Skin of body (tissue), 2 donors: Measurements from ENCODE around the gene THSD4. TPM values are rescaled to one million over a fixed set of nuclear protein-coding genes. Genes with fewer than 3 reads are reported as not detected.
"Not testable (repeated sequence)": the region's sequence is repeated elsewhere in the genome, so short reads cannot be mapped to it uniquely, and the experiment has no call there.

Experiments
- DNase-seq: peaks from one replicate; lab custom pipeline; 2025; lab: John Stamatoyannopoulos, UW
- total RNA-seq: library from RNA; depleted of rRNA; stranded (reverse); fragments of >200 nt; gene quantifications from one replicate; pipeline ENCODE4 v1.2.3, GENCODE V29; 2014

THSD4 gene
- total RNA-seq, 1 donor from 2014 or later = 24.3 TPM

DNA sequence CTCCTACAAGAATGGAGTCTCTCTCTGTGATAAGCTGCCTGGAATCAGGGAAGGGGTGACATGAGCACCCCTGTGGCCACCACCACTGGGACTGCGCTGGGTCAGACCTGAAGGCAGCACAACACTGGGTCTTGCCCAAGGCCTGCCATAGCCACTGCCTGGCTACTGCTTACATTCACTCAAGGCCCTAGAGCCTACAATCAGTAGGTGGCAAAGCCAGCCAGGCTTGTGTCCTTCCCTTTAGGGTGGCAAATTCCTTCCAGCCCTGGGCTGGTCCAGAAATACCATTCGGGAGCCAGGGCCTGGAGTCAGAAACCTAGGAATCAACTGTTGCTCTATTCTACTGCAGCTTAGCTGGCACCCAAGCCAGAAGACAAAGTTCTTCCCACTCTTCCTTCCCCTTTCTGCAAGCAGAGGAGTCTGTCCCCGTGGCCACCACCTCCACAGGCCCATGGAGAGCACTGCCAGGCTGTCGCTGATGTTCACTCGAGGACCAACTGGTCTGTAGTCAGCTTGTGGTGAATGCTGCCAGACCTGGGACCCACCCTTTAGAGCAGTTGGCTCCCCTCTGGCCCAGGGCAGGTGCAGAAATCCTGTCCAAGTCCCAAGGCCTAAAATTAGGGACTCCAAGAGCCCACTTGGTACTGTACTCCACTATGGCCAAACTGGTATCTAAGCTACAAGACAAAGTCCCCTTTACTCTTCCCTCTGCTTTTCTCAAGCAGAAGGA lies 307.4 kb downstream of the THSD4 start:
- DNase-seq = no peak

DNA sequence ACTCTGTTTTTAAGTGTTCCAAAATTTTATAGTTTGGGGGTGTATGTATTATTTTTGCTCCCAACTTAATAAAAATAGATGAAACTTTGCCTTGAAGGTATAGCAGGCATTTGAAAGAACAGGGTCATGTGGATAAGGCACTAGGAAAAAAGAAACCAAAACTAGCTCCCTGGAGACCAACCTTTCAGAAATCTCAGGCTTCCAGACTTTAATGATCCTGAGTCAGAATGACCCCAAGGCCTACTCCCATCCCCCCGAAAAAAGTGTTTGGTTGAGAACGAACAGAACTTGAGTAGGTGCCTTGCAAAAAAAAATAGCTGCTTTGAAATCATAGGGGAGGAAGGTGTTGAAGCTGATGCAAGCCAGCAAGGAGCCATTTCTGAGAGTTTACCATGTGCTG lies 309.5 kb downstream of the THSD4 start:
- no peak for DNase-seq

DNA sequence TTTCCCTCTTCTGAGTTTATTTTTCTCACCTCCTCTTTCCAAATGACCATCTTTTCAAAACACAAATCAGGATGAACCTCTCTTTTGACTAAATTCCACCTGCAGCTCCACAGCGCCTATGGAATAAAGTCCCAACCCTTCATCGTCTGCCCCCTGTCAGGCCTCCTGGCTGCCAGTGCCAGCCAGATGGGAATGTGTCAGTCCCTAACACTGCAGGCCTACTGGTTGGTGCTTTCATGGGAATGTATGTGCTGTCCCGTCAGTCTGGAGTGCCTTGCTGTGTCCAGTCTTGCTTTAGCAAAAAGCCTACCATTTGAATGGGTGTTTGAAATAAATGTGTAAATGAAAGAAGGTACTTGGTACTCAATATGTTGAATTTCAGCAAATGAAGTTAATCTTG lies 310.1 kb downstream of the THSD4 start:
- no peak for DNase-seq

DNA sequence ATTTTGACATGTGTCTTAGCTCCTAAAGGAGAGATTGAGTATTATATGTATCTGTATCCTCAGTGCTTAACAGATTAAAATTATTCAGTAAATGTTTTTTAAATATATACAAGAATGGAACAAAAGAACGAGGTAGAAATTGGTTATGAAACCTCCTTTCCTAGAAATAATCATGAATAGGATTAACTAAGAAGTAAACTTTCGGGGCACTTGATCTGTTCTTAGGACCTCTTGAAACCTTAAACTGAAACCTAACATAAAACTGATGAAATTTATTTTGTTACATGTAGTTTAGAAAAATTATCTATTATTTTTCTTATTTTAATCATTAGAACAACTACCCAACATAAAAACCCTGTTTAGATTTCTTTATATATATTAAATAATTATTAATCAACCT lies 311.5 kb downstream of the THSD4 start:
- no peak for DNase-seq

DNA sequence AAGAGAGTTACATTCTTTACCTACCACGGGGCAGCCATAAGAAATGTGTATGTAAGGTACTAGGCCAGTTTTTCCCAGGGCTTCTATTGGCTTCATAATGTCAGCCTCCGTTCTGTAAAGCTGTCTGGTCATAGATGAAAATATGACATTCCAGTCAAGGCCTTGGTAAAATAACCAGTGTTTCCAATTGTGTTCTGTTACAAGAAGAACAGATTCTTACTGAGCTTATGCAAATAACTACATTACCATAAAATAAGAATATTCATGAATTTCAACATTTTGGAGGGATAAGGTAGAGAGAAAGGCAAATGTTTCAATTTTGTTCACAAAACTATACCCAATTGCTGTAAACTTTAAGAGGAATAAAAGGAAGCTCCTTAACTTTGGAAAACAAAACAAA lies 315.5 kb downstream of the THSD4 start:
- DNase-seq = no peak

DNA sequence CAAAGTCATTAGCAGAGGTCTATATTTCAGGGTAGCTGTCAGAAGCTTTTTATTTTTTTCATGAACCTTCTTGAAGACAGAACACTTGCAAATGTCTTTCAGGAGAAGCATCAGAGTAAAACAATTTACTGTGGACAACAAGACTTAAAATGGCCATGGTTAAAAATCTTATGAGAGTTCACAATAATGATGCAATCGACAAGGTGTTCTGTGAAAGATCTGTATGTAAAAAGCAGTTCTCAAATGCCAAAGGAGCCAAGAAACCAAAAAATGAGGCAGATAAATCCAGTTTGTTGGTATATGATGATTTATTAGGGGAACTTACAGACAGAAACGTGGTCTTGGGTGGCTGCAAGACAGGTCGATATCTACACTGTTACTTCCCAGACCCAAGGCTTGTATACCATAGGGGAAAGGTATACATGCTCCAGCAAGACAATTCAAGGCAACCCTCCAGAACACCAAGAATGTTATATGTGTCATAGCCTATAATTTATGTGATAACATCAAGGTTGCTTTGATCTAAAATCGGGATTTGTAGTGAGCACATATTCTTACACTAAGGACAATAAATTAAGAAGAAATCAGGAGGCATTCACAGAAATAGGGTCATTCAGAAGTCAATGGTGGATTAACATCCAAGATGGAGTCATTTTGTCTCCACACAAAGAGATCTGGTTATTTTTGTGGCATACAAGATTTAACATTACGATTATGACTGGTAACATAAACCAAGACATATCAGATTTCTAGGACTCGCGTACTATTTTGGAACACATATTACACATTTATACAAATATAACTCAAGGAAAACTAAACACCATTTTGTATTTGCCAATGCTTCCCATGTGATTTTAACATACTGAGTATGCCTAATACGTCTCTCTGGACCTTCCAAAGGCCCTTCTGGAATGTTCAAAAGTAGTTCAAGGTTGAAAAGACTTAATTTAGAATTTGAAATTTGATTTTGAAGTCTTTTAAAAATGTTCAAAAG lies 316.4 kb downstream of the THSD4 start:
- no peak for DNase-seq

GRCh38 chr15:71433402-71433801 lies 318.1 kb downstream of the THSD4 start:
- no peak for DNase-seq

GRCh38 chr15:71434774-71435173 lies 319.5 kb downstream of the THSD4 start:
- no peak for DNase-seq

- DNase-seq = no peak
These were observed 320.3 kb downstream of the THSD4 start for GRCh38 chr15:71435552-71435951.

GRCh38 chr15:71436854-71437253 lies 321.6 kb downstream of the THSD4 start:
- no peak for DNase-seq

DNA sequence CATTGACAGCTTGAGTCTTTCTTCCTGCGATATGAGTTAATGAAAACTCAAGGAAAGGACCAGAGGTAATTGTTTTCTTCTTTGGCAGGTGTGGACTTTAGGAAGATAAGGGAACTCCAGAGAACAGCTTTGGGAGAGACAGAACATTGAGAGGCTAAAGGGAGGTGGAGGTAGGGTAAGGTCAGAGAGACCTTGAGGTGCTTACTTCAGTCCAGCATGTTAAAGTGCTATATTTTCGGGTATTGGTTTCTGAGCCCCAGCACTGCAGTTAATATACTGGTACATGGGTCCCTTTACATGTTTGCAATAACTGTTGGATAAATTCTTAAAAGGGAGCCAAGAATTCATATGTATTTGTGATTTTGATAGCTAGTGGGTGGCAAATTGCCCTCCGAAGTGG lies 322.1 kb downstream of the THSD4 start:
- no peak for DNase-seq

DNA sequence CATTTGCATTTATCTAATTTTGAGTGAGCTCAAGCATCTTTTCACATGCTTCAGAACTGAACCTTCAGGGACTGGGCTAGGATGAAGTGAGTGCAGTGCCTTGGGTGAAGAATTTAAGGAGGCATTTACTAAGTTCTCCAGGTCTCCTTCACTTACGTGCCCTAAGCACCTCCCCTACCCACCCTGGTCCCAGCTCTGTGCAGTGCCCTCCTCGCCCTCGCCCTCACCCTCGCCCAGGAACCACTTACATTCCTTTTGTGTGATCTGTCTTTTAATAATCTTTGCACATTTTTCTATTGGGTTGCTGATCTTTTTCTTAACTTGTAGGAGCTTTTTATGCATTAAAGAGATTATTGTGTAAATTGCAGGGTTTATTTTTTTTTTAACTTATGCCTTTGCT lies 322.6 kb downstream of the THSD4 start:
- DNase-seq = no peak

- DNase-seq = not testable (repeated sequence)
These were observed 324.2 kb downstream of the THSD4 start for GRCh38 chr15:71439478-71439877.

- DNase-seq = peak; percentile 69
These were observed 325.3 kb downstream of the THSD4 start for GRCh38 chr15:71440489-71441110.

- peak; percentile 30 for DNase-seq
These were observed 328.3 kb downstream of the THSD4 start for GRCh38 chr15:71443538-71443937.

GRCh38 chr15:71444032-71444810 lies 328.9 kb downstream of the THSD4 start:
- DNase-seq = no peak

GRCh38 chr15:71444866-71445590 lies 329.8 kb downstream of the THSD4 start:
- DNase-seq = no peak

- no peak for DNase-seq
These were observed 332.3 kb downstream of the THSD4 start for GRCh38 chr15:71447328-71448250.

GRCh38 chr15:71448688-71449114 lies 333.4 kb downstream of the THSD4 start:
- DNase-seq = peak; percentile 63
